OCI-LY1 (cell line): ENCODE measurements around the gene S100A2.
"Not testable (repeated sequence)": the region's sequence is repeated elsewhere in the genome, so short reads cannot be mapped to it uniquely, and the experiment has no call there.

Experiments used
- H2AFZ ChIP-seq: fragments of 200-600 bp; sonication (generic), shearing (Covaris generic); 2 replicates; pipeline ENCODE4 v1.6.0; 2014; ENCODE audit warnings: antibody characterized with exemption, mild to moderate bottlenecking, low read length
- H3F3A ChIP-seq: fragments of 200-600 bp; sonication (generic), shearing (Covaris generic); 2 replicates; pipeline ENCODE4 v1.6.0; 2014; ENCODE audit warnings: mild to moderate bottlenecking, antibody characterized with exemption, low read length, moderate library complexity; ENCODE audit not compliant: insufficient read depth
- H3K27ac ChIP-seq: fragments of 200-600 bp; sonication (generic); 2 replicates; pipeline ENCODE4 v1.5.1; 2014; ENCODE audit warnings: low read length, mixed run types, mild to moderate bottlenecking, low read depth; ENCODE audit not compliant: poor library complexity, severe bottlenecking
- H3K27me3 ChIP-seq: fragments of 200-600 bp; sonication (generic); 2 replicates; pipeline ENCODE4 v1.6.0; 2014; ENCODE audit warnings: antibody characterized with exemption, mild to moderate bottlenecking, low read length, moderate library complexity; ENCODE audit not compliant: insufficient read depth
- H3K36me3 ChIP-seq: fragments of 200-600 bp; sonication (generic); 2 replicates; pipeline ENCODE4 v1.6.1; 2014; ENCODE audit warnings: mild to moderate bottlenecking, antibody characterized with exemption, low read length, moderate library complexity, mixed read lengths; ENCODE audit not compliant: insufficient read depth
- H3K4me1 ChIP-seq: fragments of 200-600 bp; sonication (generic); 2 replicates; pipeline ENCODE4 v1.5.1; 2014; ENCODE audit warnings: mild to moderate bottlenecking, low read length, moderate library complexity; ENCODE audit not compliant: insufficient read depth, severe bottlenecking
- H3K4me2 ChIP-seq: fragments of 200-600 bp; sonication (generic), shearing (Covaris generic); 2 replicates; pipeline ENCODE4 v1.6.1; 2014; ENCODE audit warnings: low read length
- H3K4me3 ChIP-seq: fragments of 200-600 bp; sonication (generic); 2 replicates; pipeline ENCODE4 v1.5.1; 2014; ENCODE audit warnings: low read length, low read depth, mild to moderate bottlenecking, mixed read lengths; ENCODE audit not compliant: poor library complexity, severe bottlenecking
- H3K79me2 ChIP-seq: fragments of 200-600 bp; shearing (Covaris generic); 2 replicates; pipeline ENCODE4 v1.6.1; 2016; ENCODE audit warnings: mixed run types, low read length, mixed read lengths; ENCODE audit not compliant: insufficient read depth
- H3K9ac ChIP-seq: fragments of 200-600 bp; sonication (generic), shearing (Covaris generic); 2 replicates; pipeline ENCODE4 v1.6.1; 2014; ENCODE audit warnings: mild to moderate bottlenecking, low read length, mixed read lengths
- H3K9me2 ChIP-seq: fragments of 200-600 bp; sonication (generic), shearing (Covaris generic); 2 replicates; pipeline ENCODE4 v1.6.1; 2014; ENCODE audit warnings: low read depth, mild to moderate bottlenecking, low read length, mixed read lengths
- H3K9me3 ChIP-seq: fragments of 200-600 bp; shearing (Covaris generic); 2 replicates; pipeline ENCODE4 v1.6.1; 2014; ENCODE audit warnings: low read length, mixed read lengths
- H4K20me1 ChIP-seq: fragments of 200-600 bp; sonication (generic), shearing (Covaris generic); 2 replicates; pipeline ENCODE4 v1.6.0; 2016; ENCODE audit warnings: mild to moderate bottlenecking, low read length; ENCODE audit not compliant: insufficient read depth
- EZH2 ChIP-seq: fragments of 200-600 bp; sonication (generic), shearing (Covaris generic); IDR thresholded peaks from 2 replicates; pipeline ENCODE4 v1.8.0; 2017; ENCODE audit warnings: borderline replicate concordance, mixed run types, mild to moderate bottlenecking, antibody characterized with exemption, low read length, moderate library complexity, mixed read lengths
- TF ChIP-seq, protein P1 (sequence below): fragments of 200-600 bp; sonication (generic), shearing (Covaris generic); IDR thresholded peaks from 2 replicates; pipeline ENCODE4 v1.5.1; 2017; ENCODE audit warnings: mild to moderate bottlenecking, antibody characterized with exemption, low read length, moderate library complexity, mixed read lengths

Gene S100A2

DNA sequence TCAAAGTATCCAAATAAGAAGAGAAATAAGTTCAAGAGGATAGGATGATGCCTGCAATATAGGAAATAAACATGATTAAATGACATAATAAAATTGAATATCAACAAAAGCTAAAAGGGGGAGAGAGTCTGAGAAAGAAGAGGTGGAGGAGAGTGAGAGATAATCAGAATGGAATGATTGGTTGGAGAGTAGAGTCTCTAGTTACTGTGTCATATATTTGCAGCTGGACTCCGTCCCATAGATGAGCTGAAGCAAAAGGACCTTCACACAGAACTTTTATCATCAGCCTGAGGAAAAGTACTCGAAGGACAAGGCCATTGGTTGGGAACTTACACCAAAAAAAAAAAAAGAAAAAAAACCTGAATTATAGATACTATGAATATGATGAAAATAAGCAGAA is 22.8 kb upstream of the S100A2 start:
- no peak overlapping the region for H3K4me3 ChIP-seq
- H3K4me2 ChIP-seq, result no peak overlapping the region

DNA sequence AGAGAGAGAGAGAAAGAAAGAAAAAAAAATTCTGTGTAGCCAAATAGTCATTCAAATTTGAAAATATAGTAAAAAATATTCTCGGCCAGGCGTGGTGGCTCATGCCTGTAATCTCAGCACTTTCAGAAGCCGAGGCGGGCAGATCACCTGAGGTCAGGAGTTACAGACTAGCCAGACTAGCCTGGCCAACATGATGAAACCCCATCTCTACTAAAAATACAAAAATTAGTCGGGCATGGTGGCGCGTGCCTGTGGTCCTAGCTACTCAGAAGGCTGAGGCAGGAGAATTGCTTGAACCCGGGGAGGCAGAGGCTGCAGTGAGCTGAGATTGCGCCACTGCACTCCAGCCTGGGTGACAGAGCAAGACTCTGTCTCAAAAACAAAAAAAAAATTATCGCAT is 22.4 kb upstream of the S100A2 start:
- not testable (repeated sequence) for H3K4me3 ChIP-seq, H3K36me3 ChIP-seq, H3K4me1 ChIP-seq, H3K9ac ChIP-seq, H3F3A ChIP-seq, H3K27me3 ChIP-seq, H3K9me3 ChIP-seq, H3K9me2 ChIP-seq, H3K4me2 ChIP-seq, H3K27ac ChIP-seq, H4K20me1 ChIP-seq, H3K79me2 ChIP-seq, H2AFZ ChIP-seq

More for the DNA sequence above, 22.8 kb upstream of the S100A2 start:
- no peaks in the 10 kb centered on the region for H3K79me2 ChIP-seq
- H3K36me3 ChIP-seq, result no peaks in the 10 kb centered on the region
- H3K9me3 ChIP-seq, result no peaks in the 10 kb centered on the region
- no peaks in the 10 kb centered on the region for H3F3A ChIP-seq
- TF ChIP-seq EZH2, result no peak
- TF ChIP-seq, protein P1, sequence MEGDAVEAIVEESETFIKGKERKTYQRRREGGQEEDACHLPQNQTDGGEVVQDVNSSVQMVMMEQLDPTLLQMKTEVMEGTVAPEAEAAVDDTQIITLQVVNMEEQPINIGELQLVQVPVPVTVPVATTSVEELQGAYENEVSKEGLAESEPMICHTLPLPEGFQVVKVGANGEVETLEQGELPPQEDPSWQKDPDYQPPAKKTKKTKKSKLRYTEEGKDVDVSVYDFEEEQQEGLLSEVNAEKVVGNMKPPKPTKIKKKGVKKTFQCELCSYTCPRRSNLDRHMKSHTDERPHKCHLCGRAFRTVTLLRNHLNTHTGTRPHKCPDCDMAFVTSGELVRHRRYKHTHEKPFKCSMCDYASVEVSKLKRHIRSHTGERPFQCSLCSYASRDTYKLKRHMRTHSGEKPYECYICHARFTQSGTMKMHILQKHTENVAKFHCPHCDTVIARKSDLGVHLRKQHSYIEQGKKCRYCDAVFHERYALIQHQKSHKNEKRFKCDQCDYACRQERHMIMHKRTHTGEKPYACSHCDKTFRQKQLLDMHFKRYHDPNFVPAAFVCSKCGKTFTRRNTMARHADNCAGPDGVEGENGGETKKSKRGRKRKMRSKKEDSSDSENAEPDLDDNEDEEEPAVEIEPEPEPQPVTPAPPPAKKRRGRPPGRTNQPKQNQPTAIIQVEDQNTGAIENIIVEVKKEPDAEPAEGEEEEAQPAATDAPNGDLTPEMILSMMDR, result no peak
- no peak overlapping the region for H2AFZ ChIP-seq
- no peaks in the 10 kb centered on the region for H3K27me3 ChIP-seq
- no peak overlapping the region for H3K27ac ChIP-seq
- H3K9me2 ChIP-seq, result no peaks in the 10 kb centered on the region
- H3K9ac ChIP-seq, result no peak overlapping the region
- no peaks in the 10 kb centered on the region for H3K4me1 ChIP-seq
- no peaks in the 10 kb centered on the region for H4K20me1 ChIP-seq

DNA sequence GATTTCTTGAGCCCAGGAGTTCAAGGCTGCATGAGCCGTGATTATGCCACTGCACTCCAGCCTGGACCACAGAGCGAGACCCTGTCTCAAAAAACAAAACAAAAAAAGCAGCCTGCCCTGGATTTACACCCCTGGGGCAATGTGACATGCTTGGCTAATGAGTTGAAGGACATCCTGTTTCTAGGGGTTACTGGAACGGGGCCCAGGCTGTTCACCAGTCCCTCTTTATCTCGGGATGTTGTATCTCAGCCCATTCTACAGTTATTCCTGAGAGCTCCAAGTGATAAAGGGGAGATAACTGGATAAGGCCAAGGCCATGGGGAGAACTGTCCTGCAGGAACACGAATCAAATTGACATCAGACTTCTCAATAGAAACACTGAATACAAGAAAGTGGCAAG is 21.7 kb upstream of the S100A2 start:
- H3K27ac ChIP-seq, result no peak overlapping the region
- no peaks in the 10 kb centered on the region for H3K79me2 ChIP-seq
- no peak overlapping the region for H3K9ac ChIP-seq
- no peak overlapping the region for H2AFZ ChIP-seq
- no peaks in the 10 kb centered on the region for H3F3A ChIP-seq
- no peaks in the 10 kb centered on the region for H3K9me3 ChIP-seq
- H3K4me3 ChIP-seq, result no peak overlapping the region
- H3K9me2 ChIP-seq, result no peaks in the 10 kb centered on the region
- no peaks in the 10 kb centered on the region for H3K36me3 ChIP-seq
- TF ChIP-seq, protein P1, result no peak
- no peak for TF ChIP-seq EZH2
- no peaks in the 10 kb centered on the region for H3K4me1 ChIP-seq
- no peaks in the 10 kb centered on the region for H3K27me3 ChIP-seq
- no peaks in the 10 kb centered on the region for H4K20me1 ChIP-seq
- no peak overlapping the region for H3K4me2 ChIP-seq

- TF ChIP-seq, protein P1, result no peak
- TF ChIP-seq EZH2, result no peak
Observed at GRCh38 chr1:153586347-153586746, 20.7 kb upstream of the S100A2 start.

More at GRCh38 chr1:153586347-153586746, 20.7 kb upstream of the S100A2 start:
- Histone ChIP-seq H3K9ac (no peak overlapping the region), H3K9me3 (no peaks in the 10 kb centered on the region), H4K20me1 (no peaks in the 10 kb centered on the region), H3K4me3 (no peak overlapping the region), H3K36me3 (no peaks in the 10 kb centered on the region), H3F3A (no peaks in the 10 kb centered on the region), H3K4me1 (no peaks in the 10 kb centered on the region), H3K4me2 (no peak overlapping the region), H2AFZ (no peak overlapping the region), H3K9me2 (no peaks in the 10 kb centered on the region; the same call in 1 of the 2 replicates), H3K79me2 (no peaks in the 10 kb centered on the region), H3K27me3 (no peaks in the 10 kb centered on the region), H3K27ac (no peak overlapping the region)
